ENCODE results near the gene FRMD6. TPM values are rescaled to one million over a fixed set of nuclear protein-coding genes. Genes with fewer than 3 reads are reported as not detected.

FRMD6 gene
- total and polyA plus RNA-seq, 2 experiments from 2014 or later = 8.4 to 24.7 TPM

GRCh38 chr14:51620056-51620455 is 31.7 kb upstream of the FRMD6 start:
- no peaks in the 10 kb centered on the region for H3K27me3 ChIP-seq
- no peak overlapping the region for H3K4me3 ChIP-seq
- H3K9me3 ChIP-seq (ENCODE audit: low read depth) = no peaks in the 10 kb centered on the region
- no peak for TF ChIP-seq CTCF (IDR thresholded peaks at IDR 0.05; ENCODE audit: low read depth, low read length)
- no peaks in the 10 kb centered on the region for H3K4me1 ChIP-seq (ENCODE audit: low read depth)
- no peaks in the 10 kb centered on the region for H3K36me3 ChIP-seq
- DNase-seq (ENCODE audit: low read depth in 1 of 2, low spot score in 1 of 2) = no peak
- no peak overlapping the region for H3K27ac ChIP-seq

DNA sequence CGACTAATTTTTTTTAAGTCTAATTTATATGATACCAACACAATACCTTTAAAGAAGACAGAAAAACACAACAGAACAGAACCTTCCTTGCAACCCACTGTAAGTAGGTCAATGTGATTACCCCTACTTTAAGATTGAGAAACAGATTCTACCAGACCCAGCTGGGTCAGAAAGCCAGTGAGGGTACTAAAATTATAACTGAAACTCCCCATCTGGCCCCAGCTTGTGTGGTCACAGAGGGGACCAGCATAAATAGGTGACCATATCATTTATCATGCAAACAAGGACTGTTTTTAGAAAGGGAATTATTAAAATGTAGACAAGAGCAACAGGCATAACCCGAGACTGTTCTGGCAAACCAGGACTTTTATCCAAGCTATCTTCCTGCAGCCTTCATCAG is 30.1 kb upstream of the FRMD6 start:
- H3K27ac ChIP-seq = no peak overlapping the region
- DNase-seq (ENCODE audit: low read depth in 1 of 2, low spot score in 1 of 2) = no peak
- H3K4me3 ChIP-seq = no peak overlapping the region
- no peaks in the 10 kb centered on the region for H3K27me3 ChIP-seq
- H3K36me3 ChIP-seq = no peaks in the 10 kb centered on the region
- no peak for TF ChIP-seq CTCF (IDR thresholded peaks at IDR 0.05; ENCODE audit: low read depth, low read length)
- H3K4me1 ChIP-seq (ENCODE audit: low read depth) = no peaks in the 10 kb centered on the region
- no peaks in the 10 kb centered on the region for H3K9me3 ChIP-seq (ENCODE audit: low read depth)

- Histone ChIP-seq H3K27me3 (no peaks in the 10 kb centered on the region), H3K4me1 (ENCODE audit: low read depth) (no peaks in the 10 kb centered on the region), H3K4me3 (no peak overlapping the region), H3K36me3 (no peaks in the 10 kb centered on the region), H3K27ac (no peak overlapping the region), H3K9me3 (ENCODE audit: low read depth) (no peaks in the 10 kb centered on the region)
- TF ChIP-seq CTCF (IDR thresholded peaks at IDR 0.05; ENCODE audit: low read depth, low read length) = no peak
- DNase-seq (ENCODE audit: low read depth in 1 of 2, low spot score in 1 of 2) = no peak
These were observed 29.3 kb upstream of the FRMD6 start for GRCh38 chr14:51622376-51622775.

DNA sequence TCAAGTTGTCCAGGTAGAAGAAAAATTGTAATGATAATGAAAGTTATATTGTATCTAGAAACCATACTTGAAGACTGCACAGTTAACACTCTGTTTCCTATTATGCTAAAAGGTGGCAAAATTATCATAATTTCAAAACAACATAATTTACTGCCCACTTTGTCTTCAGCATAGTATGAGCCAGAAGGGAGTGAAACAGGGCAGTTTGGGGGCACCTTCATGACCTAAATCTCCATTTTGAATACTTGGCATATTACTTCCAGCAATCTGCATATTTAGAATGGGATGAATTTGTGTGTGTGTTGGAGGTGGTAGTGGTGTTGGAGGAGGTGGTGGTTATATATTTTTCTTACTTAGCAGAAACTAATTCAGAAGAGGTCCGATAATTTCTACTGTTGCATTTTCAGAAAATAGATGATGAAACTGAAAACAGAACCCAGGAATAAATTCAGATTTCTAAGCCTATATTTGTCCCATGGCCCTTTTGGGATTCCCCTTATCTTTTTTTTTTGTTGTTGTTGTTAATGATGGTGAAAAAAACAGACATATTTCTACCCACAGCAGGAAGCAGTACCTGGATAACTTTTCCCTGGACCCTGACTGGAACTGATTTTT is 26.6 kb upstream of the FRMD6 start:
- Histone ChIP-seq H3K4me1 (ENCODE audit: low read depth) (no peaks in the 10 kb centered on the region), H3K9me3 (ENCODE audit: low read depth) (no peaks in the 10 kb centered on the region), H3K27me3 (no peaks in the 10 kb centered on the region), H3K36me3 (no peaks in the 10 kb centered on the region), H3K4me3 (no peak overlapping the region), H3K27ac (no peak overlapping the region)
- no peak for DNase-seq (ENCODE audit: low read depth in 1 of 2, low spot score in 1 of 2)
- TF ChIP-seq CTCF (IDR thresholded peaks at IDR 0.05; ENCODE audit: low read depth, low read length) = no peak

DNA sequence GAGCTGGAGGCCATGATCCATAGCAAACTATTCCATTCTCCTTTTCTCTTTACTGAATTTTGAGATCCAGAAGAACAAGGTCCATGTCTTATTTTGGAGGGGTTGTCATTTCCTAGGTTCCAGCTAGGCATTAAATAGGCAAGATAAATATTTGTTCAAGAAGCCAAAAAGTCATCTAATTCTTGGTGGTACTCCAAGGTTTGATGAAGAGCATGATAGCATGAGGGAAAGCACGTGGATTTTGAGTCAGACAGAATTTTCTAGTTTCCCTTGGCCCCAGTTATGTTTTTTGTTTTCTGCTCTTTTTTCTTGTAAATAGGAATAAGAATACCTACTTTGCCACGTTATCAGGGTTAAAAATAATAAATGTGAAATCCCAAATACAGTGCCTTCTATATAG is 25.5 kb upstream of the FRMD6 start:
- TF ChIP-seq CTCF (IDR thresholded peaks at IDR 0.05; ENCODE audit: low read depth, low read length) = no peak
- Histone ChIP-seq H3K4me3 (no peak overlapping the region), H3K27me3 (no peaks in the 10 kb centered on the region), H3K36me3 (no peaks in the 10 kb centered on the region), H3K27ac (no peak overlapping the region), H3K9me3 (ENCODE audit: low read depth) (no peaks in the 10 kb centered on the region), H3K4me1 (ENCODE audit: low read depth) (no peaks in the 10 kb centered on the region)
- DNase-seq (ENCODE audit: low read depth in 1 of 2, low spot score in 1 of 2) = no peak

All from cardiac muscle cell (in vitro differentiated cells and primary cell).